Dendritic cell treated with granulocyte-macrophage colony-stimulating factor and Interleukin-4, amounts not matched to agents 40 ng/mL and 50 ng/mL, for 4 days (primary cell): ENCODE results near the gene GASK1A.
A peak's percentile ranks its signal among the peaks of the same experiment; 100 is the strongest.

Experiments
- H3K27ac Mint-ChIP-seq: one replicate; pipeline ENCODE4 v1.8.0; 2022; ENCODE audit warnings: mild to moderate bottlenecking, mixed read lengths
- H3K27me3 Mint-ChIP-seq: one replicate; pipeline ENCODE4 v1.8.0; 2022; ENCODE audit warnings: mild to moderate bottlenecking, mixed read lengths
- H3K36me3 Mint-ChIP-seq: one replicate; pipeline ENCODE4 v1.8.0; 2022; ENCODE audit warnings: low read depth, mixed read lengths
- H3K4me1 Mint-ChIP-seq: one replicate; pipeline ENCODE4 v1.8.0; 2022; ENCODE audit warnings: low read depth, mixed read lengths
- H3K4me3 Mint-ChIP-seq: one replicate; pipeline ENCODE4 v1.8.0; 2022; ENCODE audit warnings: mild to moderate bottlenecking, moderate library complexity, mixed read lengths
- H3K9me3 Mint-ChIP-seq: one replicate; pipeline ENCODE4 v1.8.0; 2022; ENCODE audit warnings: mixed read lengths
- intact Hi-C: fragments of 100-400 bp; cut with micrococcal nuclease; formaldehyde crosslinking; loops from one replicate; pipeline ENCODE4 v1.15.0; 2022

The GASK1A gene

DNA sequence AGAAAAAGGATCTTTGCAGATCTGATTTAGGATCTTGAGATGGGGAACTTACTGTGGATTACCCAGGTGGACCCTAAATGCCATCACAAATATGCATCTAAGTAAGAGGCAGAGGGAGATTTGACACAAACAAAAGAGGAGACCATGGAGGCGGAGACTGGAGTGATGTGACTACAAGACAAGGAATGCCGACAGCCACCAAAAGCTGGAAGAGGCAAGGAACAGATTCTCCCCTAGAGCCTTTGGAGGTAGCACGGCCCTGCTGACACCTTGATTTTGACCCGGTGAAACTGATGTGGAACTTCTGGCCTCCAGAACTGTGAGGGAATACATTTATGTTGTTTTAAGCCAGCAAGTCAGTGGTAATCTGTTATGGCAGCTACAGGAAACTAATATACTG, 44.0 kb downstream of the GASK1A start:
- peaks cover 8% of the 10 kb centered on the region for H3K36me3 Mint-ChIP-seq
- no peaks in the 10 kb centered on the region for H3K9me3 Mint-ChIP-seq
- H3K27me3 Mint-ChIP-seq = no peaks in the 10 kb centered on the region
- peaks cover 17% of the 10 kb centered on the region for H3K4me1 Mint-ChIP-seq
- no peak overlapping the region for H3K4me3 Mint-ChIP-seq
- no peak overlapping the region for H3K27ac Mint-ChIP-seq
- intact Hi-C loops = no loop called here

- no peaks in the 10 kb centered on the region for H3K9me3 Mint-ChIP-seq
- peak overlapping the region; percentile 11 for H3K27ac Mint-ChIP-seq
- intact Hi-C loops = no loop called here
- peaks cover 8% of the 10 kb centered on the region for H3K36me3 Mint-ChIP-seq
- peaks cover 17% of the 10 kb centered on the region for H3K4me1 Mint-ChIP-seq
- no peaks in the 10 kb centered on the region for H3K27me3 Mint-ChIP-seq
- no peak overlapping the region for H3K4me3 Mint-ChIP-seq
These were observed 44.6 kb downstream of the GASK1A start for GRCh38 chr3:43023746-43024145.

- H3K4me3 Mint-ChIP-seq = no peak overlapping the region
- no peaks in the 10 kb centered on the region for H3K27me3 Mint-ChIP-seq
- intact Hi-C loops = no loop called here
- no peaks in the 10 kb centered on the region for H3K9me3 Mint-ChIP-seq
- H3K36me3 Mint-ChIP-seq = peaks cover 8% of the 10 kb centered on the region
- peaks cover 18% of the 10 kb centered on the region for H3K4me1 Mint-ChIP-seq
- H3K27ac Mint-ChIP-seq = peak overlapping the region; percentile 11
These were observed 45.2 kb downstream of the GASK1A start for GRCh38 chr3:43024181-43024885.

DNA sequence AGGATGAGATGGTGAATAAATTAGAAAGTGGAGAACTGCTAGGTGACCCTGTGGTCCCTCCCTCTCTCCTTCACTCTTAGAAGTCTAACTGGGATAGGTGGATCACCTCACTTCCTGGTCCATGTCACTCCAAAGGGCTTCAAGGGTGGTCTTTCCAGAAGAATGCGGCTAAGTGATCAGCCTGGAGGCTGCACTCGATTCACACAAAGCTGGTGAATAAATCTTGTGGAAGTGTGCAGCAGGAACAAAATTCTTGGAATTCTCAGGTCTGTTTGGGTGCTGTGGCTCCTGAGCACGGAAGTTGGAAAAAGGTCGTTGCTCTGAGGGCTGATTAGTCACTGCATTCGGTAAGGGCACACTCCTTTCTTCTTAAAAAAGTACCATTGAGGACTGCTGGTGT, 46.3 kb downstream of the GASK1A start:
- Mint-ChIP-seq H3K36me3 (peaks cover 8% of the 10 kb centered on the region), H3K4me3 (no peak overlapping the region), H3K27ac (no peak overlapping the region), H3K27me3 (no peaks in the 10 kb centered on the region), H3K4me1 (peaks cover 29% of the 10 kb centered on the region), H3K9me3 (no peaks in the 10 kb centered on the region)
- intact Hi-C loops = no loop called here

DNA sequence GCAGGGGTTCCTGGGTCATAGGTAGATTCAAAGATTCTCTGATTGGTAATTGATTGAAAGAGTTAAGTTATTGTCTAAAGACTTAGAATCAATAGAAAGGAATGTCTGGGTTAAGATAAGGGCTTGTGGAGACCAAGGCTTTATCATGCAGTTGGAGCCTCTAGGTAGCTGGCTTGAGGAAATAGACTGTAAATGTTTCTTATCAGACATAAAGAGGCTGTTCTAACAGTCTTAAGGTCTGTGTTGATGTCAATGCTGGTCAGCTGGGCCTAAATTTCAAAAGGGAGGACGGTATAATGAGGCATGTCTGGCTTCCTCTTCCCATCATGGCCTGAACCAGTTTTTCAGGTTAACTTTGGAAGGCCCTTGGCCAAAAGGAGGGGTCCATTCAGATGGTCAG, 48.9 kb downstream of the GASK1A start:
- H3K4me3 Mint-ChIP-seq = no peak overlapping the region
- H3K27me3 Mint-ChIP-seq = no peaks in the 10 kb centered on the region
- intact Hi-C loops = no loop called here
- no peaks in the 10 kb centered on the region for H3K9me3 Mint-ChIP-seq
- H3K4me1 Mint-ChIP-seq = peaks cover 48% of the 10 kb centered on the region
- H3K36me3 Mint-ChIP-seq = peaks cover 15% of the 10 kb centered on the region
- no peak overlapping the region for H3K27ac Mint-ChIP-seq

DNA sequence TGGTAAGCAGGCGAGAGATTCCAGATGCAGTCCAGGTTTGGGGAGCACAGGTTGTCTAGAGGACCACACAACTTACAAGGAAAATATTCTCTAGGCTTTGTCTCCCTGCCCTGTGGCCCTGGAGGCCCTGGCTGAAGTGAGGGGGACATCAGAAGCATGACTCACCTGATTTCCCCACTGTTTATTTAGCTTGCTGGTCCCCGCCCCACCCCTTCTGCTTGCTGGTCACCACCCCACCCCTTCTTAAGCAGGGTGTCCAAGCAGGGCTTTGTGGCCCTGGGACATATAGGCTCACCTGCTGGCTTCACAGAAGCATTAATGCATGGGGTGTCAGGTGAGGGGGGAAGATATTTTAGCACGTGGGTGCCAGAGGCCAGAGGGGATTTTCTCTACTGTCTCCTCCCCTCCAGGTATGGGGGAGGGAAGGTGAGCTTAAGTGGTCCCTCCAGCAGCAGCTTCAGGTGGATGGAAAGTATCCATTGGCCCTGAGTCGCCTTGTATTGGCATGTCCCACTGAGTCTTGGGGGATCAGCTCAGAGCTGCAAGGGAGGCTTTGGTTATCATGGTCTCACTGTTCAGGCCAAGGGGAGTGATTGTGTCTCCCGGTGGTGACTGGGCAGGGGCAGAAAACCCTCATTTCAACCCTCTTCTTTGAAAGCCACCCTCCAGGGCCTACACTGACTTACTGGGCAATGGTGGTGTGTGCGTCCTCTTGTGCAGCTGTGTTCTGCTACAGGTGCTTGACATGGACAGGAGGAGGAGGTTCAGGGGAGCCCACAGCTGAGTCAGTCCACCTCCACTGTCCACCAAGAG, 49.8 kb downstream of the GASK1A start:
- intact Hi-C loops = no loop called here
- Mint-ChIP-seq H3K4me1 (peaks cover 43% of the 10 kb centered on the region), H3K27ac (no peak overlapping the region), H3K4me3 (no peak overlapping the region), H3K9me3 (no peaks in the 10 kb centered on the region), H3K36me3 (peaks cover 21% of the 10 kb centered on the region), H3K27me3 (no peaks in the 10 kb centered on the region)

GRCh38 chr3:43030162-43030935, 51.2 kb downstream of the GASK1A start:
- intact Hi-C loops = no loop called here
- H3K4me1 Mint-ChIP-seq = peaks cover 31% of the 10 kb centered on the region
- H3K27me3 Mint-ChIP-seq = no peaks in the 10 kb centered on the region
- H3K27ac Mint-ChIP-seq = no peak overlapping the region
- no peak overlapping the region for H3K4me3 Mint-ChIP-seq
- no peaks in the 10 kb centered on the region for H3K9me3 Mint-ChIP-seq
- H3K36me3 Mint-ChIP-seq = peaks cover 25% of the 10 kb centered on the region

DNA sequence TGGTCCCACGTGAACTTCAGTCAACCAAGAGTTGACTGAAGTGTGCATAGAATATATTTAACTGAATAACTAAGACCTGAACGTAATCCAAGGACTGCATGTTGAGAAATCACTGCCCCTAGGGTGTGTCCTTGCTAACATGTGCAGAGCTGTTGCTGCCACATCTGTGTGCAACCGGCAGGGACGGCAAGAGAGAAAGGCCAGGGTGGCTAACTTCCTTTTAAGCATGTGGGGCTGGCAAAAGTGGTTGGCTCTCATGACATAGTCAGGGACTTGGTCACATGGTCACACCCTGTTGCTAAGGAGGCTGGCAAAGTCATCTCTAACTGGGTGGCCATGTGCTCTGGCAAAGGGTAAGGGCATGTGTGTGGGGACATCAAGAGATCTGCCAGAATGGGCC, 52.4 kb downstream of the GASK1A start:
- Mint-ChIP-seq H3K4me1 (peaks cover 31% of the 10 kb centered on the region), H3K4me3 (no peak overlapping the region), H3K36me3 (peaks cover 18% of the 10 kb centered on the region), H3K27me3 (no peaks in the 10 kb centered on the region), H3K27ac (no peak overlapping the region), H3K9me3 (no peaks in the 10 kb centered on the region)
- intact Hi-C loops = no loop called here

DNA sequence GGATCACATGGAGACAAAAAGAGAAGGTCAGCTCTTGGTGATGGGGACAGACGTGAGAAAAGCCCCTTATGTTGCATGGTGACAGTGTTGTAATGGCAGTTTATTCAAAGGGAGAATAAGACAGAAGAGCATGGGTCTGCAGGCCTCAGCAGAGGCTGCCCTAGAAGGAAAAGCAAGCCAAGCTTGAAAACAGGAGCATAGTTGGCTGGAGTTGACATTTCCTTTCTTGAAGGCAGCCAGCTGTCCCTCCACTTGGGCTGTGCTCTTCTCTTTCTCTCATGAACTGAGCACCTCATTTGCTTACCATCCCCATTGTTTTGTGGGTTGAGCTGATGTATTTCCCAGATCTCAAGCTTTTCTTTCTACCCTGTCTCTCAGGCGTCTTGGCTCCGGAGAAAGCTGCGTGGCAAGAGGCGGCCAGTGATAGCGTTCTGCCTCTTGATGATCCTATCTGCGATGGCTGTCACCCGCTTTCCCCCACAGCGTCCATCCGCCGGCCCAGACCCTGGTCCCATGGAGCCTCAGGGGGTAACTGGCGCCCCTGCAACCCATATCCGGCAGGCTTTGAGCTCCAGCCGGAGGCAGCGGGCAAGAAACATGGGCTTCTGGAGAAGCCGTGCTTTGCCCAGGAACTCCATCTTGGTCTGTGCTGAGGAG, 52.9 kb downstream of the GASK1A start:
- Mint-ChIP-seq H3K36me3 (peaks cover 18% of the 10 kb centered on the region), H3K27ac (no peak overlapping the region), H3K9me3 (no peaks in the 10 kb centered on the region), H3K4me1 (peaks cover 31% of the 10 kb centered on the region), H3K27me3 (no peaks in the 10 kb centered on the region), H3K4me3 (no peak overlapping the region)
- intact Hi-C loops = no loop called here

GRCh38 chr3:43032646-43033628, 53.8 kb downstream of the GASK1A start:
- intact Hi-C loops = no loop called here
- peaks cover 31% of the 10 kb centered on the region for H3K4me1 Mint-ChIP-seq
- no peaks in the 10 kb centered on the region for H3K9me3 Mint-ChIP-seq
- no peaks in the 10 kb centered on the region for H3K27me3 Mint-ChIP-seq
- H3K36me3 Mint-ChIP-seq = peaks cover 18% of the 10 kb centered on the region
- no peak overlapping the region for H3K27ac Mint-ChIP-seq
- H3K4me3 Mint-ChIP-seq = no peak overlapping the region

DNA sequence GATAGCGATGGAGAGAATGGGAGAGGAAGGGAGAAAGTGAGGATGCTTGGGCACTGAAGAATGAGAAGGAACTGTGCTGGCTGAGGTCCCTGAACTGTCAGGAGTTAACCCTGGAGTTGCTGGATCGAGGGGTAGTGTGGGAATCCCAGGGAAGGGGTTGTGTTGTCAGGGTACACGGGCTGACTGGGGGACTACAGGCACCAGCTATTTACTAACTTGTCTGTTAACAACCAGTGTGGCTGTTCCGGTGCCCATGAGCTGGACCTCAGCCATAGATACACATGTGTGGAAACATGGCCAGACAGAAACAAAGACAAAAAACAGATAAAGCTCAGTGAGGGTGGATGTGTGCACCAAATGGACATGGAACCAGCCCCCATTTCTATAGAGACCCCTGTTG, 55.1 kb downstream of the GASK1A start:
- Mint-ChIP-seq H3K4me3 (no peak overlapping the region), H3K36me3 (peaks cover 18% of the 10 kb centered on the region), H3K27ac (no peak overlapping the region), H3K27me3 (no peaks in the 10 kb centered on the region), H3K4me1 (peaks cover 31% of the 10 kb centered on the region), H3K9me3 (no peaks in the 10 kb centered on the region)
- intact Hi-C loops = no loop called here

DNA sequence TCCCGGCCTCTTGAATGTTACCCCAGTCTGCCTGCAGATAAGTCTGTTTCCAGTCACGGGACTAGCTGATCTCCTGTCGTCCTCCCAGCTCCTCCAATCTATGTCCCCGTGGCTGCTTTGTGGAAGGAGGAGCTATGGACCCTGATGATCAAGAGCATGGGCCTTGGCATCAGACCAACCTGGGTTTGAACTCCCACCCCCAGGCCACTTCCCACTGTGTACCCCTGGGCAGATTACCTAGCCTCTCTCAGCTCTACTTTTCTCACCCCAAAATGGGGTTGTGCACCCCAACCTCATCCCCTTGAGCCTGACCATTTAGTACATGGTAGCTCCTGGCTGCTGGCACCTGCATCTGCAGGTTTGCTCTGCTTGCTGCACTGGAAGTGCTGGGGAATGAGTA, 55.8 kb downstream of the GASK1A start:
- intact Hi-C loops = no loop called here
- Mint-ChIP-seq H3K27me3 (no peaks in the 10 kb centered on the region), H3K4me1 (peaks cover 24% of the 10 kb centered on the region), H3K4me3 (no peak overlapping the region), H3K9me3 (no peaks in the 10 kb centered on the region), H3K27ac (no peak overlapping the region), H3K36me3 (peaks cover 18% of the 10 kb centered on the region)

GRCh38 chr3:43035801-43036365, 56.8 kb downstream of the GASK1A start:
- Mint-ChIP-seq H3K27ac (no peak overlapping the region), H3K27me3 (no peaks in the 10 kb centered on the region), H3K4me3 (no peak overlapping the region), H3K9me3 (no peaks in the 10 kb centered on the region), H3K4me1 (peaks cover 14% of the 10 kb centered on the region), H3K36me3 (peaks cover 18% of the 10 kb centered on the region)
- intact Hi-C loops = no loop called here
